WERI-Rb-1 (cell line): ENCODE measurements around the gene TRIM25.

Experiments used
- DNase-seq: peaks from one replicate; pipeline ENCODE4 v3.0.0-alpha.2; 2020
- H3K27ac ChIP-seq: fragments of 250-450 bp; sonication (Bioruptor Pico); 2 replicates; pipeline ENCODE4 v1.5.1; 2020; ENCODE audit warnings: mild to moderate bottlenecking, moderate library complexity
- H3K27me3 ChIP-seq: fragments of 250-450 bp; sonication (Bioruptor Pico); 2 replicates; pipeline ENCODE4 v1.5.1; 2021; ENCODE audit warnings: mild to moderate bottlenecking, low read depth, moderate library complexity; ENCODE audit not compliant: insufficient read depth, severe bottlenecking
- H3K36me3 ChIP-seq: fragments of 250-450 bp; sonication (Bioruptor Pico); 2 replicates; pipeline ENCODE4 v1.5.1; 2020; ENCODE audit warnings: mild to moderate bottlenecking, moderate library complexity
- H3K4me3 ChIP-seq: 2 replicates; pipeline ENCODE4 v1.5.1; 2011; ENCODE audit warnings: low read depth, mild to moderate bottlenecking, control low read depth, low read length
- H3K9me3 ChIP-seq: fragments of 250-450 bp; sonication (Bioruptor Pico); 2 replicates; pipeline ENCODE4 v1.5.1; 2021; ENCODE audit warnings: mild to moderate bottlenecking, moderate library complexity; ENCODE audit not compliant: severe bottlenecking
- TF ChIP-seq, protein P1 (sequence below): IDR thresholded peaks from 2 replicates; pipeline ENCODE4 v1.5.1; 2011; ENCODE audit warnings: low read depth, mild to moderate bottlenecking, control low read depth, inconsistent platforms, low read length

Gene TRIM25

DNA sequence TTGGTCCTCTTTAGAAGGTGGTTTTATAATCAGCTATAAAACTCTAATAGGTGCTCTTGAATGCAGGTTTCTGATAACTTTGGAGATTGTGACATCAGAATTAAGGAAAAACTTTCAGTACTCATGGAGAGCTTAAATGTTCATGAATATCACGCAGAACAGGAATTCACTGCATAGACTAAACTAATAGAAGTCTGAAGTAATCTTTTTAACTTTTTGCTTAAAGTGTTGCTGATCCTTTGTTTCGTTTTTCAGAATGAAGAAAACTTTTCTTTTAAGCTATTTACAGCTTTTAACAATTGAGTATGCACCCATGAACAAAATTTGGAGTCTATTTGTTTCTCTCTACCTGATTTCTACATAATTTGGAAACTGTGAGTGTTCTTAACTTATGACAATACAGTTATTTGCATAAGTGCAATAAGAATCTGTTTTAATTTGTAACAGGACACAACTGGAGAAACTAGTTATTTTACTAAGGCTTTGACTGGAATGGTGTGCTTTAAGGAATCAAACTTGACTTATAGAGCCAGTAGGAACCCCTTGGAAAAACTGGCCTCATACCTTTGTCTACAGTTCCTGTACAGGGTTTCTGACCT lies 17.0 kb upstream of the TRIM25 start:
- H3K27ac ChIP-seq, result no peak overlapping the region
- H3K36me3 ChIP-seq, result peaks cover 20% of the 10 kb centered on the region
- H3K9me3 ChIP-seq, result peaks cover 21% of the 10 kb centered on the region
- TF ChIP-seq, protein P1, sequence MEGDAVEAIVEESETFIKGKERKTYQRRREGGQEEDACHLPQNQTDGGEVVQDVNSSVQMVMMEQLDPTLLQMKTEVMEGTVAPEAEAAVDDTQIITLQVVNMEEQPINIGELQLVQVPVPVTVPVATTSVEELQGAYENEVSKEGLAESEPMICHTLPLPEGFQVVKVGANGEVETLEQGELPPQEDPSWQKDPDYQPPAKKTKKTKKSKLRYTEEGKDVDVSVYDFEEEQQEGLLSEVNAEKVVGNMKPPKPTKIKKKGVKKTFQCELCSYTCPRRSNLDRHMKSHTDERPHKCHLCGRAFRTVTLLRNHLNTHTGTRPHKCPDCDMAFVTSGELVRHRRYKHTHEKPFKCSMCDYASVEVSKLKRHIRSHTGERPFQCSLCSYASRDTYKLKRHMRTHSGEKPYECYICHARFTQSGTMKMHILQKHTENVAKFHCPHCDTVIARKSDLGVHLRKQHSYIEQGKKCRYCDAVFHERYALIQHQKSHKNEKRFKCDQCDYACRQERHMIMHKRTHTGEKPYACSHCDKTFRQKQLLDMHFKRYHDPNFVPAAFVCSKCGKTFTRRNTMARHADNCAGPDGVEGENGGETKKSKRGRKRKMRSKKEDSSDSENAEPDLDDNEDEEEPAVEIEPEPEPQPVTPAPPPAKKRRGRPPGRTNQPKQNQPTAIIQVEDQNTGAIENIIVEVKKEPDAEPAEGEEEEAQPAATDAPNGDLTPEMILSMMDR, result no peak
- H3K27me3 ChIP-seq, result no peaks in the 10 kb centered on the region
- H3K4me3 ChIP-seq, result no peak overlapping the region
- DNase-seq, result no peak

- no peak overlapping the region for H3K4me3 ChIP-seq
- TF ChIP-seq, protein P1, result no peak
- DNase-seq, result no peak
- peaks cover 21% of the 10 kb centered on the region for H3K9me3 ChIP-seq
- H3K27me3 ChIP-seq, result no peaks in the 10 kb centered on the region
- no peak overlapping the region for H3K27ac ChIP-seq
- H3K36me3 ChIP-seq, result peaks cover 9% of the 10 kb centered on the region
Measured at GRCh38 chr17:56929362-56929969, 15.6 kb upstream of the TRIM25 start.

DNA sequence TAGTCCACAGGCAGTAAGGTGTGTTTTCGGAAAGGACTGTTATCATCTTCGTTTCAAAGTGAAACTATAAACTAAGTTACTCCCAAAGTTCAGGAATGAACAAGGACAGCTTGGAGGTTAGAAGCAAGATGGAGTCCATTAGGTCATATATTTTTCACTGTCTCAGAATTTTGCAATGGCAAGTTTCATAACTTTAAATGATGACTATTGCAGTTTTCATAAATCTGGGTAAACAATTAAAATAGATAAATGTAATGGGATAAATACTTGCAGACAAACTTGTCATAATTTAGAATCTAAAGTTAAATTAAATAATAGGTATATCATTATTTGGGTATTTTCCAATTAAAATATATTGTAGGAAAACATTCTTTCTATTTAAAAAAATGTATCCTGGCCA lies 14.7 kb upstream of the TRIM25 start:
- TF ChIP-seq, protein P1, result no peak

GRCh38 chr17:56926704-56927103 lies 12.9 kb upstream of the TRIM25 start:
- H3K4me3 ChIP-seq, result no peak overlapping the region
- H3K27ac ChIP-seq, result no peak overlapping the region
- TF ChIP-seq, protein P1, result no peak
- no peak for DNase-seq
- H3K27me3 ChIP-seq, result no peaks in the 10 kb centered on the region
- H3K36me3 ChIP-seq, result no peaks in the 10 kb centered on the region
- peaks cover 20% of the 10 kb centered on the region for H3K9me3 ChIP-seq

More for the DNA sequence above, 14.7 kb upstream of the TRIM25 start:
- H3K27ac ChIP-seq, result no peak overlapping the region
- H3K36me3 ChIP-seq, result peaks cover under 1% of the 10 kb centered on the region; the same call in 1 of the 2 replicates
- no peak for DNase-seq
- no peak overlapping the region for H3K4me3 ChIP-seq
- H3K27me3 ChIP-seq, result no peaks in the 10 kb centered on the region
- H3K9me3 ChIP-seq, result peaks cover 21% of the 10 kb centered on the region

DNA sequence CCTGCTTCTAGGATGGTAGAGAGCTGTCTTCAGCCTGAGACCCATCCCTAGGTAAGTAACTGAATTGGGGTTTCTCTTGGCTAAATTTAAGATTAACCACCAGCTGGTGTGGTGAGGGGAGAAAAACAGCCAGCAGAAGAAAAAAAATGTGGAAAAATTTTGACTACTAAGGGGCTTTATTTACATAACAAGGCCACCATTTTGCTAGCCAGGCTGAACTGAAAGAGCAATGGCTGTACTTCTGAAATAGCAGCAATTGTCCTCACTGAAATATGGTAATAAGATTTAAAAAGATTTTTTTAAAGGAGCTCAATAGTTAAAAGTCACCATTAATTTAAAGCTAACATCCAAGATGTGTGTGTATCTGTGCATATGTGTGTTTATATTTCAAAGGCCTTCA lies 12.4 kb upstream of the TRIM25 start:
- no peak overlapping the region for H3K27ac ChIP-seq
- H3K4me3 ChIP-seq, result no peak overlapping the region
- no peaks in the 10 kb centered on the region for H3K36me3 ChIP-seq
- no peak for DNase-seq
- peaks cover 16% of the 10 kb centered on the region for H3K9me3 ChIP-seq
- TF ChIP-seq, protein P1, result no peak
- H3K27me3 ChIP-seq, result no peaks in the 10 kb centered on the region
